ENCODE measurements around the gene VPS37B. TPM values are rescaled to one million over a fixed set of nuclear protein-coding genes. Genes with fewer than 3 reads are reported as not detected.

VPS37B gene
- polyA plus RNA-seq, 1 of the 3 experiments (the other 2 are of a cell fraction) = 41.1 TPM

DNA sequence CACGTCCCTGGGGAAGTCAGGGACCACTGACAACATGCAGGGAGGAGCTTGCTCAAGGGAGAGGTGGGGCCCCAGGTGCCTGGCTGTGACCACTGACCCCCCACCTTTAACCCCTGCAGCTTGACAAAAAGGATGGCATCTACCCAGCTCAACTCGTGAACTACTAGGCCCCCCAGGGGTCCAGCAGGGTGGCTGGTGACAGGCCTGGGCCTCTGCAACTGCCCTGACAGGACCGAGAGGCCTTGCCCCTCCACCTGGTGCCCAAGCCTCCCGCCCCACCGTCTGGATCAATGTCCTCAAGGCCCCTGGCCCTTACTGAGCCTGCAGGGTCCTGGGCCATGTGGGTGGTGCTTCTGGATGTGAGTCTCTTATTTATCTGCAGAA, 34.3 kb downstream of the VPS37B start:
- H3K9me2 ChIP-seq = no peaks in the 10 kb centered on the region
- no peaks in the 10 kb centered on the region for H4K20me1 ChIP-seq (ENCODE audit: insufficient read depth)
- H3K9me3 ChIP-seq = no peaks in the 10 kb centered on the region
- no peaks in the 10 kb centered on the region for H3F3A ChIP-seq (replicated peaks; ENCODE audit: insufficient read depth)
- H3K27ac ChIP-seq (ENCODE audit: low read depth in 2 of 2, low read length in 1 of 2) = no peak overlapping the region
- no peak overlapping the region for H3K4me2 ChIP-seq
- 90% methylated on average over 5 of the region's 5 CpGs for WGBS (ENCODE audit: low lambda C conversion rate)
- no peaks in the 10 kb centered on the region for H3K27me3 ChIP-seq (ENCODE audit: insufficient read depth)
- DNase-seq = peak; percentile 32
- no peak overlapping the region for H2AFZ ChIP-seq (ENCODE audit: low read depth)
- H3K36me3 ChIP-seq (replicated peaks in 1 of 2; ENCODE audit: control insufficient read depth in 1 of 2, insufficient read depth in 2 of 2, low read length in 1 of 2) = peaks cover 0 to 33% of the 10 kb centered on the region in 2 experiments
- no peak overlapping the region for H3K9ac ChIP-seq
- CTCF ChIA-PET = interaction anchor here (1.0 to 8.0 kb wide), 16 partner anchors 8 to 377 kb away, joined by 3 to 148 read pairs (median 6); partner anchors contain the start of genes ABCB9 and OGFOD2
- peaks cover 0 to 15% of the 10 kb centered on the region in 2 experiments; a peak in 1 of 4 replicates for H3K4me1 ChIP-seq (ENCODE audit: control insufficient read depth in 1 of 2, insufficient read depth in 2 of 2, low read depth in 1 of 2, low read length in 1 of 2)
- POLR2A ChIA-PET = no interaction called here
- H3K79me2 ChIP-seq (ENCODE audit: insufficient read depth) = no peaks in the 10 kb centered on the region
- no peak overlapping the region for H3K4me3 ChIP-seq (ENCODE audit: low read depth in 2 of 2, low read length in 1 of 2)
- TF ChIP-seq, protein P1, sequence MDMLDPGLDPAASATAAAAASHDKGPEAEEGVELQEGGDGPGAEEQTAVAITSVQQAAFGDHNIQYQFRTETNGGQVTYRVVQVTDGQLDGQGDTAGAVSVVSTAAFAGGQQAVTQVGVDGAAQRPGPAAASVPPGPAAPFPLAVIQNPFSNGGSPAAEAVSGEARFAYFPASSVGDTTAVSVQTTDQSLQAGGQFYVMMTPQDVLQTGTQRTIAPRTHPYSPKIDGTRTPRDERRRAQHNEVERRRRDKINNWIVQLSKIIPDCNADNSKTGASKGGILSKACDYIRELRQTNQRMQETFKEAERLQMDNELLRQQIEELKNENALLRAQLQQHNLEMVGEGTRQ (IDR thresholded peaks at IDR 0.05; ENCODE audit: borderline replicate concordance, low read depth, low read length) = no peak
- no peak for TF ChIP-seq RAD21 (IDR thresholded peaks at IDR 0.05; ENCODE audit: low read length)
- TF ChIP-seq GATA2 (CRISPR knock-in tag; IDR thresholded peaks at IDR 0.05) = no peak

GRCh38 chr12:122860854-122861586, 34.9 kb downstream of the VPS37B start:
- Histone ChIP-seq H3K9me3 (no peaks in the 10 kb centered on the region), H3K4me2 (no peak overlapping the region), H3K36me3 (replicated peaks in 1 of 2; ENCODE audit: control insufficient read depth in 1 of 2, insufficient read depth in 2 of 2, low read length in 1 of 2) (peaks cover 0 to 28% of the 10 kb centered on the region in 2 experiments), H4K20me1 (ENCODE audit: insufficient read depth) (no peaks in the 10 kb centered on the region), H3K4me3 (ENCODE audit: low read depth in 2 of 2, low read length in 1 of 2) (no peak overlapping the region), H3K9ac (no peak overlapping the region), H3K79me2 (ENCODE audit: insufficient read depth) (no peaks in the 10 kb centered on the region), H3K27me3 (ENCODE audit: insufficient read depth) (no peaks in the 10 kb centered on the region), H2AFZ (ENCODE audit: low read depth) (no peak overlapping the region), H3K27ac (ENCODE audit: low read depth in 2 of 2, low read length in 1 of 2) (no peak overlapping the region; a peak in 1 of 4 replicates), H3F3A (replicated peaks; ENCODE audit: insufficient read depth) (no peaks in the 10 kb centered on the region), H3K4me1 (ENCODE audit: control insufficient read depth in 1 of 2, insufficient read depth in 2 of 2, low read depth in 1 of 2, low read length in 1 of 2) (peaks cover 0 to 21% of the 10 kb centered on the region in 2 experiments; a peak in 1 of 4 replicates), H3K9me2 (no peaks in the 10 kb centered on the region)
- no peak for TF ChIP-seq MXI1 (IDR thresholded peaks at IDR 0.05; ENCODE audit: low read depth, low read length)
- no peak for TF ChIP-seq EP300 (IDR thresholded peaks at IDR 0.05; ENCODE audit: borderline replicate concordance in 1 of 2, low read depth in 1 of 2, low read length in 1 of 2)
- TF ChIP-seq, protein P2, sequence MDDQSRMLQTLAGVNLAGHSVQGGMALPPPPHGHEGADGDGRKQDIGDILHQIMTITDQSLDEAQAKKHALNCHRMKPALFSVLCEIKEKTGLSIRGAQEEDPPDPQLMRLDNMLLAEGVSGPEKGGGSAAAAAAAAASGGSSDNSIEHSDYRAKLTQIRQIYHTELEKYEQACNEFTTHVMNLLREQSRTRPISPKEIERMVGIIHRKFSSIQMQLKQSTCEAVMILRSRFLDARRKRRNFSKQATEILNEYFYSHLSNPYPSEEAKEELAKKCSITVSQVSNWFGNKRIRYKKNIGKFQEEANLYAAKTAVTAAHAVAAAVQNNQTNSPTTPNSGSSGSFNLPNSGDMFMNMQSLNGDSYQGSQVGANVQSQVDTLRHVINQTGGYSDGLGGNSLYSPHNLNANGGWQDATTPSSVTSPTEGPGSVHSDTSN (IDR thresholded peaks at IDR 0.05) = no peak
- TF ChIP-seq MEF2A (IDR thresholded peaks at IDR 0.05; ENCODE audit: borderline replicate concordance, low read depth) = no peak
- TF ChIP-seq, protein P3, sequence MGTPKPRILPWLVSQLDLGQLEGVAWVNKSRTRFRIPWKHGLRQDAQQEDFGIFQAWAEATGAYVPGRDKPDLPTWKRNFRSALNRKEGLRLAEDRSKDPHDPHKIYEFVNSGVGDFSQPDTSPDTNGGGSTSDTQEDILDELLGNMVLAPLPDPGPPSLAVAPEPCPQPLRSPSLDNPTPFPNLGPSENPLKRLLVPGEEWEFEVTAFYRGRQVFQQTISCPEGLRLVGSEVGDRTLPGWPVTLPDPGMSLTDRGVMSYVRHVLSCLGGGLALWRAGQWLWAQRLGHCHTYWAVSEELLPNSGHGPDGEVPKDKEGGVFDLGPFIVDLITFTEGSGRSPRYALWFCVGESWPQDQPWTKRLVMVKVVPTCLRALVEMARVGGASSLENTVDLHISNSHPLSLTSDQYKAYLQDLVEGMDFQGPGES (IDR thresholded peaks at IDR 0.05; ENCODE audit: low read depth, low read length) = no peak
- no peak for TF ChIP-seq NFIC (IDR thresholded peaks at IDR 0.05; ENCODE audit: borderline replicate concordance)
- TF ChIP-seq USF1 (IDR thresholded peaks at IDR 0.05; ENCODE audit: borderline replicate concordance, low read depth) = no peak
- no peak for TF ChIP-seq EZH2phosphoT487 (IDR thresholded peaks at IDR 0.05; ENCODE audit: borderline replicate concordance, low read depth)
- TF ChIP-seq FOXM1 (IDR thresholded peaks at IDR 0.05; ENCODE audit: low read depth) = no peak
- no peak for TF ChIP-seq RFX5 (IDR thresholded peaks at IDR 0.05; ENCODE audit: low read length)
- TF ChIP-seq, protein P4, sequence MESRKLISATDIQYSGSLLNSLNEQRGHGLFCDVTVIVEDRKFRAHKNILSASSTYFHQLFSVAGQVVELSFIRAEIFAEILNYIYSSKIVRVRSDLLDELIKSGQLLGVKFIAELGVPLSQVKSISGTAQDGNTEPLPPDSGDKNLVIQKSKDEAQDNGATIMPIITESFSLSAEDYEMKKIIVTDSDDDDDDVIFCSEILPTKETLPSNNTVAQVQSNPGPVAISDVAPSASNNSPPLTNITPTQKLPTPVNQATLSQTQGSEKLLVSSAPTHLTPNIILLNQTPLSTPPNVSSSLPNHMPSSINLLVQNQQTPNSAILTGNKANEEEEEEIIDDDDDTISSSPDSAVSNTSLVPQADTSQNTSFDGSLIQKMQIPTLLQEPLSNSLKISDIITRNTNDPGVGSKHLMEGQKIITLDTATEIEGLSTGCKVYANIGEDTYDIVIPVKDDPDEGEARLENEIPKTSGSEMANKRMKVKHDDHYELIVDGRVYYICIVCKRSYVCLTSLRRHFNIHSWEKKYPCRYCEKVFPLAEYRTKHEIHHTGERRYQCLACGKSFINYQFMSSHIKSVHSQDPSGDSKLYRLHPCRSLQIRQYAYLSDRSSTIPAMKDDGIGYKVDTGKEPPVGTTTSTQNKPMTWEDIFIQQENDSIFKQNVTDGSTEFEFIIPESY (IDR thresholded peaks at IDR 0.05; ENCODE audit: borderline replicate concordance, low read depth) = no peak
- no peak for TF ChIP-seq FOSL2 (IDR thresholded peaks at IDR 0.05; ENCODE audit: borderline replicate concordance, low read depth)
- TF ChIP-seq FOXJ3 (CRISPR knock-in tag; IDR thresholded peaks at IDR 0.05) = no peak
- no peak for TF ChIP-seq NRF1 (IDR thresholded peaks at IDR 0.05; ENCODE audit: low read depth, low read length)
- DNase-seq = peak; percentile 33
- WGBS (ENCODE audit: low lambda C conversion rate) = 79% methylated on average over 12 of the region's 23 CpGs
- CTCF ChIA-PET = interaction anchor here (0.5 to 8.0 kb wide), 38 partner anchors 8 to 377 kb away, joined by 3 to 148 read pairs (median 4); partner anchors contain the start of genes ABCB9, MPHOSPH9, MTRFR and OGFOD2
- POLR2A ChIA-PET = interaction anchor here (0.6 kb wide), 1 partner anchor 790 kb away, joined by 4 read pairs; no protein-coding TSS in a partner anchor

All from SK-N-SH (cell line).